NCI-H69 (cell line): Measurements from ENCODE around the gene PLSCR1.

Source experiments
- DNase-seq: peaks from one replicate; lab custom pipeline; 2025; lab: John Stamatoyannopoulos, UW

The PLSCR1 gene

DNA sequence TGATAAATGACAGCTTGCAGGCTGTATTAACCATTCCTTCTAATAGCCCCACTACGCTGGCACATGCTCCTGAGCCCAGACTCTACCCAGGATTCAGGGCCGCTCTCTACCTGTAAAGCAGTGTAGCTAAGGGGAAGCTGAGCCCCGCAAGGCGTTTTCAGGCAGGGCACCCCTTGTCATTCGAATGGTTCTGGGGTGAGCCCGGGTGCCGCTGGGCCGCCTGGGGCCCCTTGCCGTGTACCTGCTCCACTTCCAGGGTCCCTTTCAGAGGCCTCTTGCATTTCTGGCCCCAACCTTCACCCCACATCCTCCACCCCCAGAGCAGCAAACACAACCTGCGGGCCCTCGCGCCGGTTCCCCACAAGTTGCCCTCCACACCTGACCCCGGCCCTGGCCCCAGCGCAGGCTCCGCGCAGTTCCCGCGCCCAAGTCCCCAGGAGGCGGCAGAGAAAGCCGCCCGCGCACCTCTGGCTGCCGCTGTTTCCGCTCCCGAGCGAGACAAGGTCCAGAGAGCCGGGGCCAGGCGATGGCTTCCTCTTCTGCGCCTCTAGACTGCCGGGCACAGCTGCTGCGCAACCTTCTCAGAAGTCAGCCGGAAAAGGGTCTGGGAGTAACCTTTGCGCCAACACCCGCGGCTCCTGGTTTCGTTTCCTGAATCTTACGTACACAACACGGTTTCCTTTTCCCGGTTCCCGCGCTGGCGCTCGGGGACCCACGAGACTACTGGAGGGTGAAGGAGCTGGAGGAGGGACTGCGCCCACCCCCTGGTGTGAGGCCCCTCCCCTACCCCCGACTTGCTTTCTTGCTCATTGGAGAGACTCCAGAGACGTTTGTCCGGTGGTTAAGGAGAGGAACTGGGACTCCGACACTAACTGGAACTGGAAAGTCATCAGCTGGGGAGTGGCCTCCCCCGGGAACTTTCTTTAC lies at the start of gene PLSCR1:
PLSCR1 (minus strand) TSS at position 606 of the 927 bp plus-strand sequence. CDS start 8,055 bp downstream, outside the sequence.
- DNase-seq = peak; percentile 88

DNA sequence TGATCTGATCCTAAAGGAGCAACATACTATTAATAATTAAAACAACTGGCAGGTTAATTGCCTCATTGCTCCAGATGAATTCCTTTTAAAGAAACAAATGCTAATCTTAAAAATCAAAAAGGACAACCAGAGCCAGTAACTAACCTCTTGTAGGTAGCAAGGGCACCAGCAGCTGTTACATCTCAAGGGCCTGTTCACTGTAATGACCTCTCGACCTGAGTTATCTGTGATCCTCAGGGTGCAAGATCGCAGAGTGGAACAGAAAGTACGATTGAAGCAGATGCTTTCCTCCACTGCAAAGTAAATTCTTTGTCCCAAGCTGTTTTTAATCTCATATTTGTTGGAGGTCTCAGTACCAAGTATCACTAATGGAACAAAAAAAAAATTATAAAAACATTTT lies 49.4 kb upstream of the PLSCR1 start:
- DNase-seq = no peak

GRCh38 chr3:146590521-146590920 lies 46.1 kb upstream of the PLSCR1 start:
- no peak for DNase-seq

GRCh38 chr3:146589899-146590508 lies 45.6 kb upstream of the PLSCR1 start:
- DNase-seq = peak; percentile 39

GRCh38 chr3:146585156-146585555 lies 40.7 kb upstream of the PLSCR1 start:
- DNase-seq = no peak

- peak; percentile 17 for DNase-seq
Observed at GRCh38 chr3:146581951-146582467, 37.6 kb upstream of the PLSCR1 start.

DNA sequence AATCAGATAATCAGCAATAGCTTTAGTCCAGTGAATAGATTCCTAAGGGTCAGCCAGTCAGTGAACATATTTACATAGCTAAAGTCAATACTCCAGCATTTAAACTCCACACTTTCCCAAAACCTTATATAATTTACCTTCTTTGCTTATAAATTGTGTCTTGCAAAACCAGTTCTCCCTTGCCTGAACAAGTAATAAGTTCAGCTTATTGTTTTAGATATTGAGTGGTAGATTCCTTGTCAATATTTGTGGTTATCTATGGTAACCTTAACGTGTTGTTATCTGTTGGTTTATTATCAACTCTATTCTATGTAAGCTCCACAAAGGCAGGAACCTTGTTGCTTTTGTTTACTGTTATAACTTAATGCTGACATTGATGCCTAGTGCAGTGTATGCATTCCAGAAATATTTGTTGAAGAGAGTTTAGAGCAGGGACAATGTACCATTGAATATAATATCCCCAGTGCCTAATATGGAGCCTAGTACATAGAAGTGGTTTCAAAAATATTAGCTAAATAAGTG lies 36.7 kb upstream of the PLSCR1 start:
- no peak for DNase-seq

DNA sequence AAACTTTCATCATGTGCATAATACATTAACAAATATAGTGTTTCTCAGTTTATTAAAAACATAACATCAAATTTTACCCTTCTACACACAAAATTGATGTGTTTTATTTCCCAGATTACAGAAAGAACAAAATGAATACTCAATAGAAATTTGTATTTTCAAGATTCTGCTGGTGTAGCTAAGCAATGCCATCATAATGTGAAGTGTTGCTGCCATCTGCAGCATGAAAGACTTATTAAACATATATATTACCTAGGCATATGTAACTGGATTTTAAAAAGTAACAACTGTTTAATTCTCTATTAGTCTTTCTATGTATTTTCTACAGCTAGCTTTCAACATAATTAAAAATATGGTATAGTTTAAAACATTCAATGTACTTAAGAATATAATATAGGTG lies 33.3 kb upstream of the PLSCR1 start:
- DNase-seq = peak; percentile 21

DNA sequence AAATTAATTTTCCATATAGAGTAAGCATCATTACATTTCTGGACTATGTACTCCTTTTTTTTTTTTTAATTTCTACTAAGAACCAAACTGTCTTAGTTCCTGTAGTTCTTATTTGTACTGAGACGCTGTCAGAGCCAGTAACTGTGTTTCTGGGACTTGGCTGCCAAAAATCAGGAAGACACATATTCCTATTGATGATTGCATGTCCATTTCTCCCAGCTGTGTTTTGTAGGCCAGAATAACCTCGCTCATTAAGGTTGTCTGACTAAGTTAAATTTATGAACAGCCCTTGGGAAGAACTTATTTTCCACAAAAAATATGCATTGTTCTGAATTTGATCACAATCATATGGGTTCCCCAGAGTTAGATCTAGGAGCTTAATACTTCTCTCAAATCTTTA lies 31.2 kb upstream of the PLSCR1 start:
- DNase-seq = no peak

GRCh38 chr3:146574173-146574572 lies 29.8 kb upstream of the PLSCR1 start:
- no peak for DNase-seq

DNA sequence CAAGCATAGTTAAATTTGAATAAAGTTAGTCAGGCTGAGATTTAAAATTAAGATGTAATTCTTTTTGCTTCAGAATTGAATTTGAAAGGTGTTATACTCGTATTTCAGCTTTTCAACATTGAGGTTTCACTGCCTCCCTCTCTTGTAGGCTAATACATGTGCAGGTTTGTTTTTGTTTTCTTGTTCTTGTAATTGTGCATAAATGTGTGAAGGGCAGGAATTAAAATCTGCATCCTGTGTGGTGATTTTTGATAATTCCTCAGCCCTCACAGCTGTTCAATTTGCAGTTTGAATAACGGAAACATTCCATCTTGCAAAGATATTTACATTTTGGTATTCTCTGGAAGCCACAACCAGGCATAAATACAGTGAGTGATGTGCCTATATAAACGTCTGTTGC lies 24.9 kb upstream of the PLSCR1 start:
- no peak for DNase-seq

DNA sequence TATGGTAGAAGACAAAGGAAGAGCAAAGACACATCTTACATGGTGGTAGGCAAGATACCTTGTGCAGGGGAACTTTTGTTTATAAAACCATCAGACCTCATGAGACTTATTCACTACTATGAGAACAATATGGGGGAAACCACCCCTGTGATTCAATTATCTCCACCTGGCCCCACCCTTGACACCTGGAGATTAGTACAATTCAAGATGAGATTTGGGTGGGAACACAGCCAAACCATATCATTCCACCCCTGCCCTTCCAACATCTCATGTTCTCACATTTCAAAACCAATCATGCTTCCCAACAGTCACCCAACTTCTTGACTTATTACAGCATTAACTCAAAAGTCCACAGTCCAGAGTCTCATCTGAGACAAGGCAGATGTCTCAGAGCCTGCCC lies 21.7 kb upstream of the PLSCR1 start:
- DNase-seq = no peak

- no peak for DNase-seq
Observed at GRCh38 chr3:146561879-146562278, 17.5 kb upstream of the PLSCR1 start.

DNA sequence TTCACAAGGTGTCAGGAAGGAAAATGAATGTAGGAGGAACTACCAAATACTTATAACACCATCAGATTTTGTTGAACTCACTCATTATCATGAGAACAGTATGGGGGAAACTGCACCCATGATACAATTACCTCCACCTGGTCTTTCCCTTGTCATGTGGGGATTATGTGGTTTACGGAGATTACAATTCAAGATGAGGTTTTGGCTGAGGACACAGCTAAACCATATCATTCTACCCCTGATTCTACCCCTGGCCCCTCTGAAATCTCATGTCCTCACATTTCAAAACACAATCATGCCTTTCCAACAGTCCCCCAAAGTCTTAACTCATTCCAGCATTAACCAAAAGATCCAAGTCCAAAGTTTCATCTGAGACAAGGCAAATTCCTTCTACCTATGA lies 17.1 kb upstream of the PLSCR1 start:
- no peak for DNase-seq

GRCh38 chr3:146560678-146561077 lies 16.3 kb upstream of the PLSCR1 start:
- DNase-seq = no peak

GRCh38 chr3:146559388-146559787 lies 15.0 kb upstream of the PLSCR1 start:
- no peak for DNase-seq

DNA sequence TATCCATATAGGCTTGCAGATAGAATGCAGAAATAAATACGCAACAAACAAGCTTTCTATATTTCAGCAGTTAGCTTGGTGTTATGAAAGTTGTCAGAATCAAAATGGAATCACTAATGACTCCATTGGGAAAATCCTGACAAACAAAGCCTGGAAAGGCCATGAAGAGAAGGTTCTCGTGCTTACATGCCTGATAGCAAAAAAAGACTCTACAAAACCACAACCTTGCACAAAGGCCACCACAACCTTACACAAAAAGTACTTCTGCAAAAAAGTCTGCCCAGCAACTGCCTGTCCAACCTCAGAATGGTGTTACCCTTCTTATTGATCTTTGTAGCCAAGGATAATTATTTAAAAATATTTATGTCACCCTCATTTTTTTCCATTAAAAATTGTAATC lies 14.4 kb upstream of the PLSCR1 start:
- no peak for DNase-seq

GRCh38 chr3:146557745-146558144 lies 13.3 kb upstream of the PLSCR1 start:
- DNase-seq = no peak

DNA sequence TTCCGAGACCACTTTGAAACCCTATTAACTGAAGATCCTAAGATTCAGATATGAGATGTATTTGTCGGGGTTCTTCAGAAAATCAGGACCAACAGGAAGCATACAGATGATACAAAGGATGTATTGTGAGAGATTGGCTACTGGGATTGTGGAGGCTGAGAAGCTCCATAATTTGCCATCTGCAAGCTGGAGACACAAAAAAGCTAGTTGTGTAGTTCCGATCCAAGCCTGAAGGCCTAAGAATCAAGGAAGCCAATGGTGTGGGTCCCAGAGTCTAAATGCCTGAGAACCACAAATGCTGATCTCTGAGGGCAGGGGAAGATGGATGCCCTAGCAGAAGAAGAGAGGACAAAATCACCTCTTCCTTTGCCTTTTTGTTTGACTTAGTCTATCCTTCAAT lies 10.9 kb upstream of the PLSCR1 start:
- no peak for DNase-seq

DNA sequence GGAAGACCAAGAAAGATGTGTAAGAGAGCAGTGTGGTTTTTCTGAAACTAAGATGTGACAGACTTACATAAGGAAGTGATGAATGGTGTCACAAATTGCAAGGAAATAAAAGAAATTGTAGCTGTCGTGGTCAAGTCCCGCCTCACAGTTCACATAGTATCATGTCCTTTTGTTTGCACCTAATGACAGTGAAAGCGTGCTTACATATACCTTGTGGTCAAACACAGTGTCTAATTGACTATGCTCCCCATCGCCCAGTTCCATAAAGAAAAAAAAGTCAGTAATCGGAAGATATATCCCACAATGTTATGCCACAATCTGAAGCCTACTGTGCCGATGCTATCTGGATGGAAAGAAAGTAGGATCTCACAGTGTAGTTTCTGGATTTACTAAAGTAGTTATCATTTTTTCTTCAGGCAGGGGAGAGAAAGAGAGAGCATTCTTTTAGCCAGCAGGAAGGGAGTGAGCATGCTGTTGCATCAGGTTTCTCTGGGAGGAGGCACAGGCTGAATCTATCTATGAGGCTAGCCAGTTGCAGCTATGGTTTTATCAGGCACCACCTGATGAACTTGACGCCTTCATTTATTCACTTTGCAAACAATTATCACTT lies 9.8 kb upstream of the PLSCR1 start:
- DNase-seq = no peak

DNA sequence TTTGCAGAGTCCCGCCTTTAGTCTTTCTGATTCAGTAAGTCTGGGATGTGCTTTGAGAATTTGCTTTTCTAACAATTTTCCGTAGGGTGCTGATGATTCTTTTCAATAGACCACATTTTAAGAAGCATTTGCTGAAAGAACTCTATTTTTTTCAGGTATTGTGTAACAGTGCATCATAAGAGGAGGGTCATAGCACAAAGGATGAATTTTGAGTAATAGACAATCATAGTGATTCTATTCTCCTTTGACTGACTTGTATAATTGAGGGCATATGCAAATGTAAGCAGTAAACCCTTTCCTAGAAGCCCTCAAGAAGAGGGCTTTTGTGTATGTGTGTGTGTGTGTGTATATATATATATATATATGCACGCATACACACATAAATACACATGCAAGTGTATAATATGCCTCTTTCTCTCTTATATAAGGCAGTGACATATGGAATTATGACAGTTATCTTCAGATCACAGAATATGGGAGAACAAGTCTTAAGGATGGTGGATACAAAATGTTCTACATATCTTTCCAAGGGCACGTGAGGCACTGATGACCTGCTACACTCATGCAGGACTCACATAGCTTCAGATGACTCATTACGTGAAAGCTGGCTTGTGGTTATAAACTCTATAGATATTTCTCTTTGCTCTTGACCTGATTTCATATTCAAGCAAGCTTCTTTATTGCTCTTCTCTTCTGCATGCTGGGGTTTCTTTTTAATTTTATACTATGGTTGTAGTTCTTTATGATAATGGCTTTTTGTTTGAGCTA lies 6.5 kb upstream of the PLSCR1 start:
- DNase-seq = no peak
